Endodermal cell (in vitro differentiated cells): ENCODE data around the gene RASAL1. TPM values are rescaled to one million over a fixed set of nuclear protein-coding genes. Genes with fewer than 3 reads are reported as not detected.

ENCODE experiments used
- DNase-seq: peaks from one replicate; pipeline ENCODE4 v3.0.0-alpha.2; 2017
- H3K27ac ChIP-seq: 2 replicates; pipeline ENCODE4 v1.5.1; 2013; ENCODE audit warnings: mild to moderate bottlenecking, low read depth, low read length, moderate library complexity
- H3K27me3 ChIP-seq: 2 replicates; pipeline ENCODE4 v1.6.1; 2013; ENCODE audit warnings: mild to moderate bottlenecking, low read length, moderate library complexity; ENCODE audit not compliant: insufficient read depth, control insufficient read depth, poor library complexity, severe bottlenecking
- H3K36me3 ChIP-seq: 2 replicates; pipeline ENCODE4 v1.7.0; 2013; ENCODE audit warnings: mild to moderate bottlenecking, low read length, moderate library complexity; ENCODE audit not compliant: control insufficient read depth, insufficient read depth
- H3K4me1 ChIP-seq: one replicate; pipeline ENCODE4 v1.7.0; 2013; ENCODE audit warnings: low read length; ENCODE audit not compliant: control insufficient read depth, insufficient read depth
- H3K4me3 ChIP-seq: 2 replicates; pipeline ENCODE4 v1.5.1; 2013; ENCODE audit warnings: mild to moderate bottlenecking, low read length, moderate library complexity
- H3K9ac ChIP-seq: 2 replicates; pipeline ENCODE4 v1.6.1; 2013; ENCODE audit warnings: mild to moderate bottlenecking, low read length, moderate library complexity; ENCODE audit not compliant: poor library complexity, severe bottlenecking; ENCODE audit errors: extremely low read depth
- H3K9me3 ChIP-seq: 2 replicates; pipeline ENCODE4 v1.6.1; 2013; ENCODE audit warnings: mild to moderate bottlenecking, low read length, moderate library complexity; ENCODE audit not compliant: control insufficient read depth
- H3K27ac Mint-ChIP-seq: 2 replicates; pipeline ENCODE4 v1.8.0; 2020; ENCODE audit warnings: mixed read lengths
- H3K27me3 Mint-ChIP-seq: 2 replicates; pipeline ENCODE4 v1.8.0; 2021; ENCODE audit warnings: mild to moderate bottlenecking, mixed read lengths; ENCODE audit not compliant: insufficient read depth
- H3K36me3 Mint-ChIP-seq: 2 replicates; pipeline ENCODE4 v1.8.0; 2020; ENCODE audit warnings: low read depth, mixed read lengths
- H3K4me1 Mint-ChIP-seq: 2 replicates; pipeline ENCODE4 v1.8.0; 2020; ENCODE audit warnings: mixed read lengths
- H3K4me3 Mint-ChIP-seq: 2 replicates; pipeline ENCODE4 v1.8.0; 2020; ENCODE audit warnings: mild to moderate bottlenecking, moderate library complexity, mixed read lengths
- H3K9me3 Mint-ChIP-seq: 2 replicates; pipeline ENCODE4 v1.8.0; 2020; ENCODE audit warnings: mild to moderate bottlenecking, mixed read lengths
- CTCF ChIP-seq: fragments of 200-600 bp; sonication (generic); conservative IDR thresholded peaks from 2 replicates; pipeline ENCODE4 v1.5.0; 2021; ENCODE audit warnings: antibody characterized with exemption, mild to moderate bottlenecking
- WGBS, 2 experiments: methylation state at CpG; one replicate each; pipeline versions ENCODE4 v1.1.5 to v1.1.7; 2013; ENCODE audit warnings: missing lambda C conversion rate in 2 of 2, mixed read lengths in 1 of 2; ENCODE audit not compliant: insufficient coverage in 1 of 2, insufficient read length in 1 of 2; 5-methylcytosine and 5-hydroxymethylcytosine counted together
- total RNA-seq, 2 donors: library from RNA; stranded (reverse); fragmentation: NEBNext Ultra II Directional in 1 of 2; extraction: Animal tissue kit (Norgen Biotek cat#: 25700) in 1 of 2; gene quantifications; 2 replicates in 1 of 2; 3 replicates in 1 of 2; pipeline ENCODE4 v1.2.1, GENCODE V29; 2021

The RASAL1 gene
- total RNA-seq, 2 donors from 2014 or later = 0.77 to 1.4 TPM

- Mint-ChIP-seq H3K27me3 (peaks cover 28% of the 10 kb centered on the region), H3K9me3 (no peaks in the 10 kb centered on the region), H3K4me1 (peaks cover 9% of the 10 kb centered on the region), H3K4me3 (no peak overlapping the region), H3K27ac (no peak overlapping the region), H3K36me3 (peaks cover 36% of the 10 kb centered on the region)
- peaks cover 37% of the 10 kb centered on the region for H3K36me3 ChIP-seq
- no peak for DNase-seq
- no peak for TF ChIP-seq CTCF
- no peaks in the 10 kb centered on the region for H3K9me3 ChIP-seq
- no peak overlapping the region for H3K9ac ChIP-seq
- no peak overlapping the region for H3K4me3 ChIP-seq
- no peak overlapping the region for H3K27ac ChIP-seq
- H3K27me3 ChIP-seq = peaks cover 25% of the 10 kb centered on the region
- 92 to 95% methylated on average over 11 to 26 of the region's 26 CpGs for WGBS, 2 experiments
- H3K4me1 ChIP-seq = no peaks in the 10 kb centered on the region
Measured at GRCh38 chr12:113158439-113159203, 23.1 kb upstream of the RASAL1 start.

GRCh38 chr12:113157218-113157859 lies 21.8 kb upstream of the RASAL1 start:
- 95 to 96% methylated on average over 6 to 12 of the region's 12 CpGs for WGBS, 2 experiments
- Mint-ChIP-seq H3K9me3 (no peaks in the 10 kb centered on the region), H3K4me1 (peaks cover 7% of the 10 kb centered on the region), H3K27me3 (peaks cover 41% of the 10 kb centered on the region), H3K4me3 (no peak overlapping the region), H3K27ac (no peak overlapping the region), H3K36me3 (peaks cover 29% of the 10 kb centered on the region)
- no peaks in the 10 kb centered on the region for H3K4me1 ChIP-seq
- no peak overlapping the region for H3K27ac ChIP-seq
- no peak for DNase-seq
- H3K4me3 ChIP-seq = no peak overlapping the region
- H3K36me3 ChIP-seq = peaks cover 31% of the 10 kb centered on the region
- no peaks in the 10 kb centered on the region for H3K9me3 ChIP-seq
- no peak for TF ChIP-seq CTCF
- H3K27me3 ChIP-seq = peaks cover 38% of the 10 kb centered on the region
- H3K9ac ChIP-seq = no peak overlapping the region

- Histone ChIP-seq H3K27ac (no peak overlapping the region), H3K27me3 (peaks cover 53% of the 10 kb centered on the region)
- peaks cover 22% of the 10 kb centered on the region for H3K36me3 Mint-ChIP-seq
Measured at GRCh38 chr12:113155646-113156045, 20.1 kb upstream of the RASAL1 start.

More at GRCh38 chr12:113155646-113156045, 20.1 kb upstream of the RASAL1 start:
- no peak for TF ChIP-seq CTCF
- Mint-ChIP-seq H3K9me3 (no peaks in the 10 kb centered on the region), H3K27me3 (peaks cover 52% of the 10 kb centered on the region), H3K4me1 (no peaks in the 10 kb centered on the region), H3K27ac (no peak overlapping the region), H3K4me3 (no peak overlapping the region)
- Histone ChIP-seq H3K36me3 (peaks cover 24% of the 10 kb centered on the region), H3K4me1 (no peaks in the 10 kb centered on the region), H3K4me3 (no peak overlapping the region), H3K9ac (no peak overlapping the region), H3K9me3 (no peaks in the 10 kb centered on the region)
- no peak for DNase-seq
- 92 to 94% methylated on average over 2 to 7 of the region's 7 CpGs for whole genome bisulfite sequencing, 2 experiments
